Osteoblast (primary cell): Measurements from ENCODE around the gene AUTS2. TPM values are rescaled to one million over a fixed set of nuclear protein-coding genes. Genes with fewer than 3 reads are reported as not detected.

Source experiments
- DNase-seq: peaks from one replicate; pipeline ENCODE4 v3.0.0; 2011; ENCODE audit warnings: low spot score, mixed read lengths; ENCODE audit not compliant: insufficient read length; ENCODE audit errors: missing footprints
- H2AFZ ChIP-seq: 2 replicates; pipeline ENCODE4 v1.6.0; 2011; ENCODE audit warnings: mild to moderate bottlenecking, low read length
- H3K27ac ChIP-seq: 2 replicates; pipeline ENCODE4 v1.5.1; 2011; ENCODE audit warnings: mild to moderate bottlenecking, low read depth, low read length, moderate library complexity
- H3K27me3 ChIP-seq: 2 replicates; pipeline ENCODE4 v1.6.0; 2012; ENCODE audit warnings: mild to moderate bottlenecking, control low read depth, inconsistent platforms, low read length, moderate library complexity; ENCODE audit not compliant: insufficient read depth
- H3K36me3 ChIP-seq: 2 replicates; pipeline ENCODE4 v1.5.1; 2011; ENCODE audit warnings: mild to moderate bottlenecking, low read length, control low read depth, moderate library complexity; ENCODE audit not compliant: insufficient read depth
- H3K4me1 ChIP-seq: 2 replicates; pipeline ENCODE4 v1.5.1; 2011; ENCODE audit warnings: mild to moderate bottlenecking, low read length, control low read depth, moderate library complexity; ENCODE audit not compliant: insufficient read depth
- H3K4me2 ChIP-seq: 2 replicates; pipeline ENCODE4 v1.6.0; 2011; ENCODE audit warnings: mild to moderate bottlenecking, low read length; ENCODE audit not compliant: insufficient read depth
- H3K4me3 ChIP-seq: fragments of 200-600 bp; sonication (generic); 3 replicates; pipeline ENCODE4 v1.5.1; 2012; ENCODE audit warnings: mild to moderate bottlenecking, low read length, inconsistent platforms; ENCODE audit not compliant: insufficient read depth
- H3K79me2 ChIP-seq: 2 replicates; pipeline ENCODE4 v1.6.0; 2012; ENCODE audit warnings: mild to moderate bottlenecking, low read length, control low read depth, inconsistent platforms; ENCODE audit not compliant: insufficient read depth
- H3K9me3 ChIP-seq: 2 replicates; pipeline ENCODE4 v1.5.1; 2011; ENCODE audit warnings: low read depth, low read length, control low read depth
- H4K20me1 ChIP-seq: 2 replicates; pipeline ENCODE4 v1.6.0; 2012; ENCODE audit warnings: mild to moderate bottlenecking, low read length, control low read depth; ENCODE audit not compliant: insufficient read depth
- total RNA-seq: library from RNA; depleted of rRNA; stranded (reverse); fragments of >200 nt; gene quantifications from 2 replicates; pipeline ENCODE4 v1.2.3, GENCODE V29; 2012
- TF ChIP-seq, protein P1 (sequence below): IDR thresholded peaks from 2 replicates; pipeline ENCODE4 v1.5.1; 2011; ENCODE audit warnings: mild to moderate bottlenecking, low read depth, low read length, moderate library complexity; ENCODE audit errors: extremely low read depth

AUTS2 gene
- total RNA-seq, 1 donor: 15.2 TPM

DNA sequence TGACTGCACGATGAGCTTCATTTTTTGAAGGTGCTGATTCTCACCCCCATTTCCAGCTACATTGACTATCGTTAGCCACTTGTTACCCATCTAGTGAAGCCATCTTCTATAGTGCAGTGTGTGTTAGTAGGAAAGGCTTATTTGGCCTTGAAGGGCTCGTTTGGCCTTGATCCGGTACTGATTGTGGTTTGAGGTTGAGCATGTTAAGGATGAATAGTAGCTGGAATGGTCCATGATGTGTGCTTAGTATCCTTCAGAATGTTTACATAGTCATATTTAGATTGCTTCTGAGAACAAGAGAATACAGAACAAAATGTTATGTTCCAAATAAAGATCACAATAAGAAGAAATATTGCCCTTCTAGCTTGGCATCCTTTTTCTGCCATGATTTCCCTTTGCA, 591.5 kb downstream of the AUTS2 start:
- peak overlapping the region; percentile 20 for H3K4me2 ChIP-seq
- no peak overlapping the region for H3K27ac ChIP-seq
- H3K79me2 ChIP-seq: no peaks in the 10 kb centered on the region
- no peaks in the 10 kb centered on the region for H3K36me3 ChIP-seq
- H3K4me3 ChIP-seq: no peak overlapping the region
- H3K4me1 ChIP-seq: peaks cover 16% of the 10 kb centered on the region
- H3K27me3 ChIP-seq: no peaks in the 10 kb centered on the region
- TF ChIP-seq, protein P1, sequence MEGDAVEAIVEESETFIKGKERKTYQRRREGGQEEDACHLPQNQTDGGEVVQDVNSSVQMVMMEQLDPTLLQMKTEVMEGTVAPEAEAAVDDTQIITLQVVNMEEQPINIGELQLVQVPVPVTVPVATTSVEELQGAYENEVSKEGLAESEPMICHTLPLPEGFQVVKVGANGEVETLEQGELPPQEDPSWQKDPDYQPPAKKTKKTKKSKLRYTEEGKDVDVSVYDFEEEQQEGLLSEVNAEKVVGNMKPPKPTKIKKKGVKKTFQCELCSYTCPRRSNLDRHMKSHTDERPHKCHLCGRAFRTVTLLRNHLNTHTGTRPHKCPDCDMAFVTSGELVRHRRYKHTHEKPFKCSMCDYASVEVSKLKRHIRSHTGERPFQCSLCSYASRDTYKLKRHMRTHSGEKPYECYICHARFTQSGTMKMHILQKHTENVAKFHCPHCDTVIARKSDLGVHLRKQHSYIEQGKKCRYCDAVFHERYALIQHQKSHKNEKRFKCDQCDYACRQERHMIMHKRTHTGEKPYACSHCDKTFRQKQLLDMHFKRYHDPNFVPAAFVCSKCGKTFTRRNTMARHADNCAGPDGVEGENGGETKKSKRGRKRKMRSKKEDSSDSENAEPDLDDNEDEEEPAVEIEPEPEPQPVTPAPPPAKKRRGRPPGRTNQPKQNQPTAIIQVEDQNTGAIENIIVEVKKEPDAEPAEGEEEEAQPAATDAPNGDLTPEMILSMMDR: no peak
- no peak overlapping the region for H2AFZ ChIP-seq
- H3K9me3 ChIP-seq: no peaks in the 10 kb centered on the region
- no peaks in the 10 kb centered on the region for H4K20me1 ChIP-seq
- DNase-seq: peak; percentile 42

GRCh38 chr7:70190281-70190680, 592.0 kb downstream of the AUTS2 start:
- Histone ChIP-seq H3K9me3 (no peaks in the 10 kb centered on the region), H3K4me2 (no peak overlapping the region), H3K4me3 (no peak overlapping the region), H2AFZ (no peak overlapping the region), H3K36me3 (no peaks in the 10 kb centered on the region), H3K4me1 (peaks cover 16% of the 10 kb centered on the region), H4K20me1 (no peaks in the 10 kb centered on the region), H3K79me2 (no peaks in the 10 kb centered on the region), H3K27me3 (no peaks in the 10 kb centered on the region), H3K27ac (no peak overlapping the region)
- TF ChIP-seq, protein P1: no peak
- no peak for DNase-seq

DNA sequence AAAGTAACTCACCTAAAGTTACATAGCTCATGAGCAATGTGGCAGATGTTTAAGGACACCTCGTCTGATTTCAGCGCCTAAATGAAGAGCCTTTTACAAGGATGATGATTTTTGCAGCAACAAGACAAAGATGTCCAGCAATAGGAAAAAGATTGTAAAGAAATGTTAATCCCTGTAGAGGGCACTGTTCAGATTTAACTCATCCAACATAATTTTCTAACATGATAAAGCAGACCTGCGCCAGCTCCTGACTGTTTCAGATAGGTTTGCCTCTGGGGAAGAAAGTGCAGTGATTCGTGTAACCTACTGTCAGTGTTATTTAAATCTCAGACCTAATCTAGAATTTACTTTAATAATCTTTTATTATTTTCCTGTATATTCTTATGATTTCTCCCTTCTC, 595.2 kb downstream of the AUTS2 start:
- Histone ChIP-seq H3K4me2 (no peak overlapping the region), H3K79me2 (no peaks in the 10 kb centered on the region), H4K20me1 (no peaks in the 10 kb centered on the region), H3K9me3 (no peaks in the 10 kb centered on the region), H2AFZ (no peak overlapping the region), H3K27me3 (no peaks in the 10 kb centered on the region), H3K4me1 (peaks cover 16% of the 10 kb centered on the region), H3K4me3 (no peak overlapping the region), H3K27ac (no peak overlapping the region), H3K36me3 (no peaks in the 10 kb centered on the region)
- DNase-seq: peak; percentile 58
- TF ChIP-seq, protein P1: peak; percentile 49

DNA sequence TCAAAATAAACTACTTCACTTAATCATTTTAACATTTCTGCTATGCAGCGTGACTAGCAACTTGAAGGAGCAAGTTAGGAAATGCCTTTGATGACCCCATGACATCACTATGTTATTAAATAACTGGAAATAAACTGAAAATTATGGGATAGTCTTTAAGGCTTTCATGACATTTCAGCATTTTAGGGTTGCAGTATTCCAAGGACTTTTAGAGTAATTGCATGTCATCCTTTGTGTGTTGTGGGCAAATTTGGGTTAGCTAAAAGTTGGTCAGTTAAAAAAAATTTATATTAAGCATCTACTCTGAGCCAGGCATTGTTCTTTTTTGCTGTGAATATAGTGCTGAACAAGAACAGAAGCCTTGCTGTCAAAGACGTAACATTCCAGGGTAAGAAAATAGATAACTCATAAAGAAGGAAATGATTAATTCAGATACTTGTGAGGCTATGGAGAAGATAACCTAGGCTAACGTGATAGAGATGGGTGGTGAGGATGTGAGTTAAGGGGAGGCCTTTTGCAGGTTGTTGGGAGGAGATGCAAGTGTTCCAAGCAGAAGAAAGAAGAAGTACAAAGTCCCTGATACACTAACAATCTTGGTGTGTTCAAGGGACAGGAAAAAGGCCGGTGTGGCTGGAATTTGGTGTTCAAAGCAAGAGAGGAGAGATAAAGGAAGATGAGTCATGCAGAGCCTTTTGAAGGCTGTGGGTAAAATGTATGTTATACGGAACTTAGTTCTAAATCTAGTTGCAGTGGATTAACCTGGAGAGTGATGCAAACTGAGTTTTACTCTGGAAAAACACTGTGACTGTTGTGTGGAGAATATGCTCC, 610.2 kb downstream of the AUTS2 start:
- no peak for DNase-seq
- Histone ChIP-seq H3K9me3 (no peaks in the 10 kb centered on the region), H4K20me1 (no peaks in the 10 kb centered on the region), H3K4me1 (peaks cover 10% of the 10 kb centered on the region), H3K4me3 (no peak overlapping the region), H3K27ac (no peak overlapping the region), H3K27me3 (no peaks in the 10 kb centered on the region), H2AFZ (no peak overlapping the region), H3K79me2 (no peaks in the 10 kb centered on the region), H3K36me3 (no peaks in the 10 kb centered on the region), H3K4me2 (no peak overlapping the region)
- TF ChIP-seq, protein P1: no peak
